Astrocyte (in vitro differentiated cells and primary cell): Measurements from ENCODE around the gene CCDC142.

ENCODE experiments used
- EZH2 ChIP-seq: IDR thresholded peaks from 2 replicates; pipeline ENCODE4 v1.6.1; 2012; ENCODE audit warnings: mild to moderate bottlenecking, low read length, inconsistent platforms; ENCODE audit not compliant: insufficient read depth
- TF ChIP-seq, protein P1 (sequence below): IDR thresholded peaks from 2 replicates; pipeline ENCODE4 v1.5.1; 2011; ENCODE audit warnings: low read depth, mild to moderate bottlenecking, inconsistent platforms, low read length, moderate library complexity; ENCODE audit not compliant: insufficient read depth

DNA sequence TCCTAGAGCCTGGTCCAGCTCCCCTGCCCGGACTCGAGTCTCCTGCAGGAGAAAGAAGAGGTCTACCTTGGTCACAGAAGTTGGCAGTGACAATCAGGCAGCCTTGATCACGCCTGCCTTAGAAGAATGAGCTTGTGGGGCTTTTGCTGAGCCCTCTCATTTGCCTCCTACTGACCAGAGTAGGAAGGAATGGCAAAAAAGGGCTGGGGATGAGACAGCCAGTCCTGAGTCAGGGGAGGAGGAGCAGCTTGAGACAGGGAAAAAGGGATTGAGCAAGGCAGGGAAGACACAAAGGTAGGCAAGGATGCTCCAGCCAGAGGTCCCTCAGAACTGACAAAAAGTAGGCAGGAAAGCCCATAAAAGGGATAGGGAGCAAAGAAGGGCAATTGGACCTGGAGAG lies 55.2 kb downstream of the CCDC142 start:
- TF ChIP-seq, protein P1, sequence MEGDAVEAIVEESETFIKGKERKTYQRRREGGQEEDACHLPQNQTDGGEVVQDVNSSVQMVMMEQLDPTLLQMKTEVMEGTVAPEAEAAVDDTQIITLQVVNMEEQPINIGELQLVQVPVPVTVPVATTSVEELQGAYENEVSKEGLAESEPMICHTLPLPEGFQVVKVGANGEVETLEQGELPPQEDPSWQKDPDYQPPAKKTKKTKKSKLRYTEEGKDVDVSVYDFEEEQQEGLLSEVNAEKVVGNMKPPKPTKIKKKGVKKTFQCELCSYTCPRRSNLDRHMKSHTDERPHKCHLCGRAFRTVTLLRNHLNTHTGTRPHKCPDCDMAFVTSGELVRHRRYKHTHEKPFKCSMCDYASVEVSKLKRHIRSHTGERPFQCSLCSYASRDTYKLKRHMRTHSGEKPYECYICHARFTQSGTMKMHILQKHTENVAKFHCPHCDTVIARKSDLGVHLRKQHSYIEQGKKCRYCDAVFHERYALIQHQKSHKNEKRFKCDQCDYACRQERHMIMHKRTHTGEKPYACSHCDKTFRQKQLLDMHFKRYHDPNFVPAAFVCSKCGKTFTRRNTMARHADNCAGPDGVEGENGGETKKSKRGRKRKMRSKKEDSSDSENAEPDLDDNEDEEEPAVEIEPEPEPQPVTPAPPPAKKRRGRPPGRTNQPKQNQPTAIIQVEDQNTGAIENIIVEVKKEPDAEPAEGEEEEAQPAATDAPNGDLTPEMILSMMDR = no peak
- no peak for TF ChIP-seq EZH2
